Right ventricle myocardium superior (tissue), 1 donor: Measurements from ENCODE around the gene DNAH1. TPM values are rescaled to one million over a fixed set of nuclear protein-coding genes. Genes with fewer than 3 reads are reported as not detected.

Experiments
- ATAC-seq: fragments of 200-7000 bp; cut with Tn5 transposase; one replicate; pipeline ENCODE4 v1.9.1; 2020; ENCODE audit warnings: mild to moderate bottlenecking; ENCODE audit not compliant: poor library complexity
- DNase-seq: peaks from one replicate; pipeline ENCODE4 v3.0.0-alpha.2; 2020
- intact Hi-C: fragments of 100-400 bp; cut with DNase I; formaldehyde crosslinking; loops from one replicate; pipeline ENCODE4 v1.11.2; 2022
- total RNA-seq: library from RNA; stranded (reverse); fragmentation: NEBNext Ultra II Directional; extraction: Animal tissue kit (Norgen Biotek cat#: 25700); gene quantifications from one replicate; pipeline ENCODE4 v1.2.1, GENCODE V29; 2021
- donor health status: DM: no; HTN: yes; CAD: no; lungs with severe emphysema.

DNAH1 gene
- total RNA-seq, 1 donor from 2014 or later: 1.9 TPM

DNA sequence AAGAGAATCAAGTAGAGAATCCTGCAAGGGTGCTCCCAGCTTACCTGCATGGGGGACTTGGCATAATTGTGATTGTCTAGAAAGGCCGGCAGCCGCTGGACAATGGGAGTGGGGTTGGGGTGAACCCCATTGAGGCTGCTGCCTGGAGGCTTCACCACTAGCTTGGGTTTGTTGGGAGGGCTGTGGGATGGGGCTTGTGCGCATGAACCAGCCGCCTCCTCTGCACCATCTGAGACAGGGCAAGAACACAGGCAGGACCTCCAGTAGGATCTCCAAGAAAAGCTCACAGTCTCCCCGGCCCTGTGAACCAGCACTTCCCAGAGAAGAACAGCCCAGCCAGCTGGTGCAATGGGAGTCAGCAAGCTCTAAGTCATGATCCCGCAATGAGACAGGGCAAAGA lies 88.9 kb downstream of the DNAH1 start:
- DNase-seq (peak; percentile 22), ATAC-seq (no peak)
- intact Hi-C loops: no loop called here

DNA sequence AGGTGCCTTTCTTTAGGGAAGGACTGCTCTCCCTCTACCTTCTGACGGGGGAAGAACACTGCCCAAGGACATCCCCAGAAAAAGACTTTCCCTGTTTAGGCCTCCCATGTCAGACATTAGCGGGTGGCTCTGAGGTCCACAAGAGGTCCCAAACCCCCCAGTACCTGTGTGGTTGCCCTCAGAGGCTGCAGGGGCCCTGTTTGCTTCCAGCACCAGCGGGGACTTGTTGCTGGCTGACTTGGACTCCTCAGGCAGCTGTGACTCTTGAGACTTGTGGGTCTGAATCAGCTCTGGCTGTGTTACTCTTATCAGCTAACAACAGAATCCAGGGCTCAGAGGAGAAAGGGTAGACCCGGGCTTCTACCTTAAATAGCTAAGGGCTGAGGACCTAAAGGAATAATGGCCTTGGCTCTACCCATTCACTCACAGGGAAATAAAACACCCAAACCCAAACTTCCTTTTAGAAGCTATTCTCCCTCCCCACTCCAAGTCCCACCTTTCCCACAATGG lies 89.5 kb downstream of the DNAH1 start:
- intact Hi-C loops: no loop called here
- no peak for ATAC-seq
- peak; percentile 4 for DNase-seq

DNA sequence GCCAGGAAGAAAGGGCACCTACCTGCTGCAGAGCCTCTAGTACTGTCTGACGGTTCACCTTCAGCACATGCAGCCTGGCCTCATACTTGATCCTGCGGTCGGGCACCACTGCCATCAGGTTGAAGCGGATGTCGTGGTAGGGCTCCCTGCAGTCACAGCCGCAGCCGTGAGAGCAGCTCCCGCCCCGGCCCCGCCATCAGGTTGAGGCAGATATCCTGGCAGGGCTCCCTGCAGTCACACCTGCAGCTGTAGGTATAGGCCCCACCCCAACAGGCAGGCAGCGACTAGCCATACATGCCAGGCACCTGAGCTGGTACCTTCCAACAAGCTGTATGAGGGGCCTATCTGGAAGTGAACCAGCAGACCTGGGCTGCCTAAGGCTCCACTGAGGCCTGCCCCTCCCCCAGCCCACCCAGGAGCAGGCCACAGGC lies 90.1 kb downstream of the DNAH1 start:
- intact Hi-C loops: no loop called here
- peak; percentile 43 for DNase-seq
- no peak for ATAC-seq

DNA sequence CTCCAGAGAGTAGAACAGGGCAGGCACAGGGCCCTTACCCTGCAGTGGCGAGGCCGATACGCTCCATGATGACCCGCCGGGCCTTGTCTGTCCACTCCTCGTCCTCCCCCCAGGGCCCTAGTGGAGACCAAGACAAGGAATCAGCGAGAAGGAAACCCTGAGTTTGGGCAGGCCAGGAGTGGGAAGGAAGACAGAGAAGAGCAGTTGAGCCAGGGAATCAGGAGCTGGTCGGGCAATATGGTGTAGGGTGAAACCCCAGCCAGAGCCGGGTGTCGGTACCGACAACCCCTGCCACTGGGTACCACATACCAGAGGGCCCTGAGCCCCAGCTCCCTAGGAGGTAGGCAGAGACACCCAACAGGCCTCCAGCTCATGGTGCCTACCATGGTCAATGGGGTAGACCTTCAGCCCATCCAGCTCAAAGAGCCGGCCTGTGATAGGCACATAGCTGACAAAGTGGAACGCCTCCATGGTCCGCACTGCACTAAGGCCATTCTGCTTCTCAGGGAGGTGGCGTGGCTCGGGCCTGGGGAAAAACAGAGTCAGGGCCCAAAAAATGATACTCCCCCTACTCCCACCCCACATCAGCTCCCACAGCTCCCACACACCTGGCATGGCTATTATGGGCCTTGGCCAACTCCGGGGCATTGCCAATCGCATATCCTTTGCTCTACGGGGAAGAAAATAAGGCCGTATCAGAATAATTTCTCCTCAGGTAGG lies 90.8 kb downstream of the DNAH1 start:
- ATAC-seq (no peak), DNase-seq (peak; percentile 19)
- intact Hi-C loops: no loop called here

DNA sequence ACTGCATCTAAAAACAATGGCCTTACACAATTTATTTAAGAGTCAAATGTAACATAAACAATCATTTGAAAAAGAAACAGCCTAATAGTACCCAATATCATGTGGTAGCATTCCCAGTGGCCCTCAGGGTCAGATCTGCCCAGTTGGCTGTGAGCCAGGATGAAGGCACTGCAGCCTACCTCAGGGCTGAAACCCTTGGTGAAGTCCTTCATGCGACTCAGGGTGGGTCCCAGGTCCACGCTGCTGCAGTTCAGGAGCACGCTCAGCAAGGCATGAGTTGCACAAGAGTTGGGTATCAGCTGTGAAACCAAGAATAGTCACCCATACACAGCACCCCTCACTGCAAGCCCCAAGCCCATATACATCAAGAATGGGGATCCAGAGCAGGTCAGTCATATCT lies 91.7 kb downstream of the DNAH1 start:
- DNase-seq: peak; percentile 41
- intact Hi-C loops: no loop called here
- ATAC-seq: no peak

- intact Hi-C loops: no loop called here
- DNase-seq (peak; percentile 32), ATAC-seq (no peak)
These were observed 92.3 kb downstream of the DNAH1 start for GRCh38 chr3:52408466-52408865.

GRCh38 chr3:52415800-52416199 lies 99.7 kb downstream of the DNAH1 start:
- ATAC-seq (no peak), DNase-seq (no peak)
- intact Hi-C loops: no loop called here

- intact Hi-C loops: no loop called here
- ATAC-seq (no peak), DNase-seq (no peak)
These were observed 104.3 kb downstream of the DNAH1 start for GRCh38 chr3:52420388-52420787.

DNA sequence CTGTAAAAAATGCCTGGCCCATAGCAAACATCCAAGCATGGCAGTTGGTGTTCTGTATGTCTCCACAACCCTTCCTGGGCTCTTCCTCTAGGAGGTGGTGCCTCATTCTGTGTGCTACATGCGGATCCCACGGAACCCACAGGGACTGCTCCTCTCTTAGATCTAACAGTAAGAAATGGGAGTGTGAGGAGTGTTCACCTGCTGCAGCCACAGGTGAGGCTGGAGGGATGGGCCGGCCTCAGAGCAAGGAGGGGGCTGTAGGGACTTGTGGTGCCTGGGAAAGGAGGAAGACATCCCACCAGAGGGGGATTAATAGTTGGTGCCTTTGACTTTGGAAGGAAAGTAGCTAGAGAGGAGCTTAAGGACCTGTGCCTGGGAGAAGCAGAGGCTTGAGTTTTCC lies 106.5 kb downstream of the DNAH1 start:
- no peak for ATAC-seq
- intact Hi-C loops: no loop called here
- DNase-seq: no peak

DNA sequence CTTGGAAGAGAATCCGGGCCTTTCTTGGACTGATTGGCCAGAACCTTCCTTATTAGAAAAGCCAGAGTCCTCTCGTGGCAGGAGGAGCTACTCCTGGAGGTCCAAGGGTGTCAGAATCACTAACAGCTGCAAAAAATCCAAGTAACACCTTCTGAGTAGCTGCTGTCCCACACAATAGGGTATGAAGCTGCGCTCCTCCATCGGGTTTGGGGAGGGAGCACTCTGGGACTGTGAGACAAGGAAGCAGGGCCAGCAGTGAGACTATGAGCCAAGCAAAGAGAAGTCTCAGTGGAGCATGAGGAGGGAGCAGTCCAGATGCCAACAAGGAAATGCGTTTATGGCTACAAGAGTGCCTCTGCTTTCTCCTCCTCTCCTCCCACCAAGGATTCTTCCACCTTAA lies 107.1 kb downstream of the DNAH1 start:
- intact Hi-C loops: no loop called here
- ATAC-seq (peak; percentile 66), DNase-seq (no peak)

GRCh38 chr3:52428151-52429005 lies 112.3 kb downstream of the DNAH1 start:
- DNase-seq (no peak), ATAC-seq (peak; percentile 87)
- intact Hi-C loops: loop anchor here (2.0 kb wide), 1 partner anchor 18 kb away; no protein-coding TSS in a partner anchor

DNA sequence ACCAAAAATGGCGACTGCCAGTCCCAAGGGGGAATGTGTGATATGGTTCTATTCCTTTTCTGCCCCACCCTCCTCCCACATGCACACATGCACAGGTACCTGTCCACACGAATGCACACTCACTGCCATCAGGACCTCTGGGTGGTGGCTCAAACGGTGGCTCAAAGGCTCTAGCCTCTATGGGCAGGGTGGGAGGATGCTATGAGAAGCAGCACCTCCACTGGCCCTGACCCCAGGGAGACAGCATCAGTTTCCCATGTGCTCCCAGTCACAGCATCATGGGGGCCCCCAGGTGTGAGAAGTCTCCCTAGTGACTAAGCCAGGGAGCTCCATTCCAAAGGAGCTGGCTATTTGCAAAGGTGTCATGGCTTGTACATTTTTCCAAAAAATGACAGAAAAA lies 112.9 kb downstream of the DNAH1 start:
- DNase-seq (no peak), ATAC-seq (no peak)
- intact Hi-C loops: loop anchor here (2.0 kb wide), 1 partner anchor 18 kb away; no protein-coding TSS in a partner anchor

DNA sequence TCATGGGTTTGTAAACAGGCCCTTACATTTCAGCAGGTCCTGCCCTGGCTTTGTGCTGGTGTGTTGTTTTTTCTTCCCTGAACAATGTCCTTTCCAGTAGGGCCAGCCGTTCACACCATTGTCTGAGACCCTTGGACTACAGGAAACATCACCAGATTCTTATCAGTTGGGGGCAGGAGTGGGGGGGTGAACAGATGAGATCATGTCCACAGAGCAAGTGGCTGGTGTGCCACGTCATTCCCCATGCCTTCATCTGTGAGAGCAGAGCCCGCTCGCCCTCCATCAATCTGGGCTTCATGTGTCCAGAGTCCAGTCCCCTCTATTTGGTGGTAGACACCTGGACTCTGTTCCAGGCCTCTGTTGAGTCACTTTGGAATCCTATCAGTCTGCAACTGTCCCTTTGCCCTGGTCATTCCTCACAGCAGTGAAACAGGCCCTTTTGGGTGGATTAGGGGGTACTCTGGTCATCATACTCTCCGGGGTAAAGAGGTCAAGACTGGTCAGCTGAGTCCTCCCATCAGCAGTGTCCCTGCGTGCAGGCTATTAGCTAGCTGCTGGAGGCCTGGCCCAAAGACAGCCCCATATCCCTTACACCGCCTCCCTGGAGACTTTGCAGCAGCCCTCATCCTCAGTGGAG lies 113.8 kb downstream of the DNAH1 start:
- no peak for DNase-seq
- no peak for ATAC-seq
- intact Hi-C loops: loop anchor here (2.0 kb wide), 1 partner anchor 17 kb away; no protein-coding TSS in a partner anchor

DNA sequence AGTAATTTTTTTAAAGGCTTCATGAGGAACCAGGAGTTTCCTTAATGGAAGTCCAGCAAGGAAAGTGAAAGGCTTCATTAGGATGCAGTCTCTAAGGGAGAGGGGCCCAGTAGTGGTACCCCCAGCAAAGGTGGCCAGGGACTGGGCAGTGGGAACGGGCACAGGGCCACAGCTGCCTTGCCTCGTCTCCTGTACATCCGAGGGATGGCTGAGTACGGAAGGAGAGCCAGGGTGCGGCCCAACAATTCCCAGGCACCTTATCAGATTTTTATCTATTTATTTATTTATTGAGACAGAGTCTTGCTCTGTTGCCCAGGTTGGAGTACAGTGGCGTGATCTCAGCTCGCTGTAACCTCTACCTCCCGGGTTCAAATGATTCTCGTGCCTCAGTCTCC lies 114.3 kb downstream of the DNAH1 start:
- DNase-seq: no peak
- intact Hi-C loops: no loop called here

GRCh38 chr3:52431459-52432223 lies 115.5 kb downstream of the DNAH1 start:
- intact Hi-C loops: no loop called here
- no peak for DNase-seq
- ATAC-seq: peak; percentile 9

More for the DNA sequence above, 114.3 kb downstream of the DNAH1 start:
- ATAC-seq: no peak

DNA sequence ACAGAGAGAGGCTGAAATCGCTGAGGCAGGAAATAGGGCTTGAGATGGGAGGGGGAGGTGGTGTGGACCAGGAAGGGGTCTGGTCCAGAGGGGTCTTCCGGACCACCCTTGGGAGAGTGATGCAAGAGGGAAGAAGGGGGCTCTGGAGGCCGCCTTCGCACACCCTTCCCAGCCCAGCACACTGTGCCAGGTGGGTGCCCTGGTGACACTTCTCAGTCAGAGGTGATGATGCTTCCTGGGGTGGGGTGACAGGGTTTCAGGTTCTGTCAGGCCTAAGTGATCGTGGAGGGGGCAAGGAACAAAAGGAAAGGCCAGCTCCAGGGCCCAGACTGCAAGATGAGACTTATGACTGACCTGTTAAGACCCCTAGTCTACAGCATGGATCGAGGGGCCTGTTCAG lies 116.1 kb downstream of the DNAH1 start:
- ATAC-seq: no peak
- DNase-seq: no peak

GRCh38 chr3:52432691-52433141 lies 116.6 kb downstream of the DNAH1 start:
- no peak for DNase-seq
- intact Hi-C loops: no loop called here
- peak; percentile 51 for ATAC-seq

More for the DNA sequence above, 116.1 kb downstream of the DNAH1 start:
- intact Hi-C loops: no loop called here

DNA sequence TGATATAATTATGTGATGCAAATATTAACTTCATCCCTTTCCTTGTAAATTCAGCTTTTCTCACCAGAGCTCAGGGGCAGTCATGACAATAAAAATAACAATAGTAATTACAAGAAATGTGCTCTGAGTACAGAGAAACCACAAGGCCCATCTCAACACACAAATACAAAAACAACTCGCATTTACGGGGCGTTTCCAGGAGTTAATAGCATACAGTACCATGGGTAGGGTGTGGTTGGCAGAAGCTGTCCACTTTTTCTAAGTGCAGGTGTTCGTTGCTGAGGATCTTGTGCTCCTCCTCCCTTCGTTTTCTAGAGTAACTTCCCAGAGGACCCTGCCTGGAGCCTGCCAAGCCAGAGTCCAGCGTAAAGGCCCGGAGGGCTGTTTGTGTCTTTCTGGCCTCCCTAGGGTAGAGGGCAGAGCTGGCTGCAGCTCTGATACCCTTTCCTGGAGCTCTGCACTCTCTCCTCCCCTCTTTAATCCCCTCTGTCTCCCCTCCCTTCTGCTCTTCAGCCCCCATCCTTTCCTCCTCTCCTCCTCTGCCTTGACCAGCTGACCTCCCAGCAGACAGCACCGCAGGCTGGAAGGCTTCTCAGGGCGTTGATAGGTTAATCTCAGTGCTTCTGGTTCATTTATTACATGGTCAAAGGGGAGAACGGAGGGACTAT lies 117.3 kb downstream of the DNAH1 start:
- intact Hi-C loops: no loop called here
- DNase-seq: no peak
- peak; percentile 37 for ATAC-seq
